OCI-LY3 (cell line): ENCODE results near the gene POLK.
"Not testable (repeated sequence)": the region's sequence is repeated elsewhere in the genome, so short reads cannot be mapped to it uniquely, and the experiment has no call there.

Source experiments
- H2AFZ ChIP-seq: fragments of 200-600, 300-600 bp; shearing (Covaris generic); 2 replicates; pipeline ENCODE4 v1.6.0; 2014; ENCODE audit warnings: antibody characterized with exemption, low read depth, low read length
- H3K27ac ChIP-seq: fragments of 200-600, 300-600 bp; sonication (generic); 2 replicates; pipeline ENCODE4 v1.5.1; 2014; ENCODE audit warnings: mild to moderate bottlenecking, low read length, moderate library complexity, mixed read lengths
- H3K27me3 ChIP-seq: fragments of 200-600, 300-600 bp; sonication (generic); 2 replicates; pipeline ENCODE4 v1.6.1; 2014; ENCODE audit warnings: low read depth, low read length, mixed read lengths
- H3K36me3 ChIP-seq: fragments of 200-600, 300-600 bp; sonication (generic); replicated peaks from 2 replicates; pipeline ENCODE3; 2014; ENCODE audit warnings: low read depth, low read length, mixed read lengths
- H3K4me1 ChIP-seq: fragments of 300-600, 200-600 bp; sonication (generic); 2 replicates; pipeline ENCODE4 v1.6.1; 2014; ENCODE audit warnings: low read length, mixed read lengths
- H3K4me2 ChIP-seq: fragments of 200-600, 300-600 bp; sonication (generic); 2 replicates; pipeline ENCODE4 v1.6.1; 2014; ENCODE audit warnings: low read length, mixed read lengths
- H3K4me3 ChIP-seq: fragments of 300-600, 200-600 bp; sonication (generic); 2 replicates; pipeline ENCODE4 v1.5.1; 2014; ENCODE audit warnings: antibody characterized with exemption, mild to moderate bottlenecking, low read length, moderate library complexity
- H3K79me2 ChIP-seq: fragments of 300-600, 200-600 bp; shearing (Covaris generic); 2 replicates; pipeline ENCODE4 v1.6.1; 2014; ENCODE audit warnings: mild to moderate bottlenecking, low read length, mixed read lengths
- H3K9ac ChIP-seq: fragments of 300-600, 200-600 bp; shearing (Covaris generic); 2 replicates; pipeline ENCODE4 v1.6.0; 2014; ENCODE audit warnings: mild to moderate bottlenecking, low read length, moderate library complexity
- H3K9me3 ChIP-seq: fragments of 200-600, 300-600 bp; shearing (Covaris generic); 2 replicates; pipeline ENCODE4 v1.6.1; 2014; ENCODE audit warnings: low read length, mixed read lengths; ENCODE audit not compliant: insufficient read depth
- H4K20me1 ChIP-seq: fragments of 200-600, 300-600 bp; sonication (generic); 2 replicates; pipeline ENCODE4 v1.6.1; 2016; ENCODE audit warnings: low read length, mixed read lengths; ENCODE audit not compliant: insufficient read depth
- CTCF ChIP-seq: fragments of 200-600, 300-600 bp; sonication (generic); IDR thresholded peaks from 2 replicates; pipeline ENCODE4 v1.5.1; 2014; ENCODE audit warnings: antibody characterized with exemption, low read length, low read depth
- EZH2phosphoT487 ChIP-seq: fragments of 200-600 bp; shearing (Covaris generic); IDR thresholded peaks from 2 replicates; pipeline ENCODE4 v1.6.1; 2018; ENCODE audit warnings: antibody characterized with exemption, mixed run types, low read depth

Gene POLK

GRCh38 chr5:75498208-75498777, 13.4 kb upstream of the POLK start:
- Histone ChIP-seq H3K79me2 (peaks cover 9% of the 10 kb centered on the region; the same call in 1 of the 2 replicates), H3K36me3 (peaks cover 6% of the 10 kb centered on the region), H3K9me3 (no peaks in the 10 kb centered on the region), H3K27me3 (no peaks in the 10 kb centered on the region), H4K20me1 (peaks cover 4% of the 10 kb centered on the region; the same call in 1 of the 2 replicates), H3K4me3 (no peak overlapping the region), H2AFZ (no peak overlapping the region), H3K27ac (no peak overlapping the region), H3K4me2 (no peak overlapping the region), H3K9ac (no peak overlapping the region), H3K4me1 (no peaks in the 10 kb centered on the region)
- TF ChIP-seq CTCF, result no peak
- TF ChIP-seq EZH2phosphoT487, result no peak

GRCh38 chr5:75498875-75499274, 12.8 kb upstream of the POLK start:
- not testable (repeated sequence) for H3K4me1 ChIP-seq, H3K36me3 ChIP-seq, H4K20me1 ChIP-seq, H3K9me3 ChIP-seq, H3K9ac ChIP-seq, H3K27me3 ChIP-seq, H3K79me2 ChIP-seq, H3K27ac ChIP-seq, H3K4me3 ChIP-seq, H2AFZ ChIP-seq, H3K4me2 ChIP-seq

- not testable (repeated sequence) for H3K4me3 ChIP-seq, H3K9ac ChIP-seq, H4K20me1 ChIP-seq, H3K27ac ChIP-seq, H3K4me2 ChIP-seq, H3K4me1 ChIP-seq, H3K9me3 ChIP-seq, H3K27me3 ChIP-seq, H3K36me3 ChIP-seq, H2AFZ ChIP-seq
- peaks cover 53% of the 10 kb centered on the region for H3K79me2 ChIP-seq
Measured at GRCh38 chr5:75505112-75505511, 6.6 kb upstream of the POLK start.

GRCh38 chr5:75507841-75508240, 3.9 kb upstream of the POLK start:
- Histone ChIP-seq H3K4me3 (no peak overlapping the region), H2AFZ (no peak overlapping the region), H3K9me3 (no peaks in the 10 kb centered on the region), H4K20me1 (peaks cover 3% of the 10 kb centered on the region; the same call in 1 of the 2 replicates), H3K4me2 (no peak overlapping the region), H3K36me3 (peaks cover 4% of the 10 kb centered on the region), H3K79me2 (peaks cover 68% of the 10 kb centered on the region), H3K9ac (no peak overlapping the region), H3K27ac (no peak overlapping the region), H3K4me1 (peaks cover 9% of the 10 kb centered on the region), H3K27me3 (no peaks in the 10 kb centered on the region)
- no peak for TF ChIP-seq CTCF
- no peak for TF ChIP-seq EZH2phosphoT487

GRCh38 chr5:75509546-75509945, 2.1 kb upstream of the POLK start:
- Histone ChIP-seq H3K27ac (peak overlapping the region; percentile 54), H3K4me2 (peak overlapping the region; percentile 81), H3K36me3 (no peaks in the 10 kb centered on the region), H3K9me3 (no peaks in the 10 kb centered on the region), H2AFZ (no peak overlapping the region), H3K79me2 (peaks cover 81% of the 10 kb centered on the region), H4K20me1 (peaks cover 3% of the 10 kb centered on the region; the same call in 1 of the 2 replicates), H3K4me1 (peaks cover 26% of the 10 kb centered on the region), H3K27me3 (no peaks in the 10 kb centered on the region), H3K4me3 (peak overlapping the region; percentile 88), H3K9ac (peak overlapping the region; percentile 81)
- no peak for TF ChIP-seq CTCF
- no peak for TF ChIP-seq EZH2phosphoT487
